GM18858 (cell line): ENCODE measurements around the gene COL11A2.

ENCODE experiments used
- ATAC-seq: cut with Tn5 transposase; IDR thresholded peaks from one replicate; pipeline ENCODE4 v1.9.1; 2021; ENCODE audit not compliant: unreplicated experiment

Gene COL11A2

DNA sequence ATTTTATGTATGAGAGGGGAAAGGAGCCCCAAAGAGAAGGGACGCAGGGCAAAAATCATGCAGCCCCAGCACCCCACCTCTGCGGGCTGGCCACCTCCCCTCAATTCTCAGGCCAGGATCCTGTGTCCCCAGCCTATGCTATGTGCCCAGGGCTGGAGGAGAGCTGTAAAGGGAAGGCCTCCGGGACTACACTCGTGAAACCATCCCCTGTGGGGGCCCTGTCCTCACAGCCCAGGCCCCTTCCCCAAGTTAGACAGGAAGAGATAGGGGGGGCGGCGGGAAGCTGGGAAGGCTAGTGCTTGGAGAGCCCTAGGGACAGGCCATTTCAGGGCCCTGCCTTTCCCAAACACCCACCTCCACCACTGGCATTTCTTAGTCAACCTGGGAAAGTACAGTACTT, 1.4 kb upstream of the COL11A2 start:
- ATAC-seq: no peak

DNA sequence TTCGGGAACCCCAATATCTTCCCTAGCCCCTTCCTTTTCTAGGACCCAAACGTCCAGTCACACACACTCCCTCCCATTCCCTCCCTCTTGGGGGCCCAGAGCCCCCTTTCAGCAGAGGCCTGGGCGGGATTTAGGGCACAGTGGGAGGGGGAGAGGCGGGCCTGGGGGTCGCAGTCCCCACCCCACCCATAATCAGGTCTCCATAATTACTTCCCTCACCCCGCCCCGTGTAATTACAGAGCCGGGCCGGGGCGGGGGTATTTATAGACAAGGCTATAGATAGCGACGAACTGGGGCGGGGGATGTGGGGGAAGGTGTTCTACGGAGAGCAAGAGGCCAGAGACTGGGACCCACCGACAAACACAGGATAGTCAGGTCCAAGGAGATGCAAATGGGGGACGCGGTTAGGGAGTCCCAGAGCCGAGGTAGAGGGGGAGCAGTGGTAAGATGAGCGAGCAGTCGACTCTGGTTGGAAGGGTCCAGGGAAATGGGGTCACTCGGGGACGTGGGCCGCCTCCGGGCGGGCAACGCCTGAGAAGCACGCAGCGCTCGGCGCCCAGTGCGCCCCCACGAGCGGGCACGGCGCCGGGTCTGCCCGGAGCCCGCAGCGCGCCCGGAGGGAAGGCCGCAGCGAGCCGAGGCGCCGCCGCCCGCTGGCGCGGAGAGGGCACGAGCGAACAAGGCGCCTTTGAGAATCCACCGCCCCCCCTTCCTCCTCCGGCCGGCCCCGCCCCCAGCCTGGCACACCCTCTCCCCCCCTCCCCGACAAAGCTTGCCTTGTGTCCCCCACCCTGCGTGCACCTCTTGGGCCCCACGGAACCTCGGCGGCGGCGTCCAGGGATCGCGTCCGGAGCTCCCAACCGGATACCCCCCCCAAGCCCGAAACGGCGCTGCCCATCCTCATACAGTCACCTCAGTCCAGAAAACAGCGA, 670 bp upstream of the COL11A2 start:
- ATAC-seq: no peak

DNA sequence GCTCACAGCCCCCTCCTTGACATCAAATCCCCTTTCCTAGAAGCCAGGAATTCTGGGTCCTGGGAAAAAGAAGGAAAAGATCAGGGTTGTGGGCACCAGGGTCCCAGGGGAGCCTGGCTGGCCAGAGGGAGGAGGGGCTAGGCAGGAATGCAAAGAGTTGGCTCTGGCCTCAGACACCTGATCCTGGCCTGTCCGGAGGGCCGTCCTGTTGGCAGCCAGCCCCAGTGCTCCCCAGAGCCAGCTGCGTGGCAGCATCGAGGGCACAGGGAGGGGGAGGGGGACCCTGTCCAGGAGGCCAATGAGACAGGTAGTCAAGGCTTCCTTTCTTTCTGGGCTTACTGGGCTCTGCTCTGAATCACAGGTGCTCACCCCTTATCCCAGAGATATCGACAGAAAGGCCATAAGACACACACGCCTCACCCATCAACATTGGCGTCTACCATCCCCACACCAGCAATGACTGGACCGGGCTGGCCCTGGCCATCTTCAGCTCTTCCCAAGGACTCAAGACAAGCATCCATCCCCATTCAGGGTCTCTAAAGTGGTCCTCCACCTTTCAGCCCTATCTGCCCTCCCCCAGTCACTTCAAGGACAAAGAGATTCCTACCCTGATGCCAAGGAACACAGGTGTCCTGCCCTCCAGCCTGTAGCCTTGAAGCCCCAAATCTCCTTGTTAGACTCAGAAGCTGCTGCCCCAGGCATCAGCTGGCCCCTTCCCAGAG, 723 bp downstream of the COL11A2 start:
- ATAC-seq: no peak

DNA sequence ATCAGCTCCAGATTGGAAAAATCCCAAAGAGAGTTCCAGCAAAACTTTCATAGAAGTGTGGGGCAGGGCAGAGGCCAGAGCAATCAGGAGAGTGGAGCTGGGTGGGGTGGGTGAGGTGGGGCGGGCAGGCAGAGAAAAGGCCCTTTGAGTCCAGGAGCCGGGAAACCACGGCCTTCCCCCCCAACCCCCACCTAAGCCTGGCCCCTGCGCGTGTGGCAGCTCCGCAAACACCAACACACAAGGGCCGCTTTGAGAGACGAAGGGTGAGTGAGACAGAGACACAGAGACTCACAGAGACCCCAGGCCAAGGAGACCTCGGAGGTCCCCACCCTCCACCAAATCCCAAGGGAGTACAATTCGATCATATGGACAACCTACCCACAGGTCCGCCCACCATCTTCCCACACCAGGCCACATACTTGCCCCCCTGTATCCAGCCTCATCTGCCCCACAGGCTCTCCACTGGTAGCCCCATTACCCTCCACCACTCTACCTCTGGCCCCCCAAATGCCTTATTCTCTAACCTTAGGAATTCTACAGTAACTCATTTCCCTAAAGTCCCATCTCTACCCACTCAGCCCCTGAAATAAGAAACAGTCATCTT, 1.7 kb downstream of the COL11A2 start:
- no peak for ATAC-seq

DNA sequence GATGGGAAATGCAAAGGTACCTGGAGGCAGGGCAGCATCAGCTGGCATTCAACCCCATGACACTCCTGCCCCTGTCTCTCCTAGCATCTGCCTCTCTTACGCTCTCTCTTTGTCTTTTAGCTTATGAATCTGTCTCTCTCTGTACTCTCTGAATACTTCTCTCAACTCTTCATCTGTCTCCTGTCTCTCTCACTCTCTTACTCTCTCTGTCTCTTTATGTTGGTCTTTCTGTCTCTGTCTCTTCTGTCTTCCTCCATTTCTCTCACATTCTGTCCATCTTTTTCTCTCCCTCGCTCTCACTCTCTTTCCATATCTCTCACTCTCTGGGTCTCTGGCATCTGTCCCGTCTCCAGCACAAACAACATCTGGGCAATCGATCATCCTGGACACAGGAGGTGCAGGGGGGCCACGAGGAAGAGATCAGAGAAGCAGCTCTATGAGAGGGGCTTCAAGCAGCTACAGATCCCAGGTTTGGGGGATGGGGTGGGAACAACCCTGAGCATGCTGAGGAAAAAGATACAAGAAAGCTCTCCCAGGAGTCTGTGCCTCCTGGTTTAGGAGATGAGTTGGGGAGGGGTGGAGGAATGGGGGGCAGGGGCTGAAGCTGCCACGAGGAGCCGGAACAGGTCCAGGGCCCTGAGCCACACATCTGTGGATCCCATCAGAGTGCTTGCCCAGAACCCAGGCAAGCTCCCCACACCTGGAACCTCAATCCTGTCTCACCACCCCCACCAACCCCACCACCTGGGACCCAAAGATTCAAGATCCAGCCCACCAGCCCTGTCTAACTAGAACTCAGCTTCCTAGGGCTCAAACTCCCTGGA, 2.4 kb downstream of the COL11A2 start:
- no peak for ATAC-seq

DNA sequence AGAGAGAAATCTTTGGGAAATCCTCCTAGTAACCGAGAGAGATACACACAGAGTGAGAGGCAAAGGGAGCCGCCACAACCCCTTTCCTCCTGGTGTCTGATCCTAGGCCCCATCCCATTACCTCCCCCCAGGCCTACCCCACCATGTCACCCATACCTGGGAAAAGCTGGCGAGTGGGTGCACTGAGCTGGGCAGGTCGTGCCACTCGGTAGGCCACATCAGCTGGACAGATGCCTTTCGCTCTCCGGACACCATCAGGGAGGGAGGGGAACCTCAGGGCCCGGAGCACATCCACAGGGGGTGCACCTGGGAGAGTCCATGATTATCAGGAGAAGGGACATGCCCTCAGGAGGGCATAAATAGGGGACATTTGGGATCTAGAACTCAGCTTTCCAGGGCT, 3.1 kb downstream of the COL11A2 start:
- ATAC-seq: no peak

DNA sequence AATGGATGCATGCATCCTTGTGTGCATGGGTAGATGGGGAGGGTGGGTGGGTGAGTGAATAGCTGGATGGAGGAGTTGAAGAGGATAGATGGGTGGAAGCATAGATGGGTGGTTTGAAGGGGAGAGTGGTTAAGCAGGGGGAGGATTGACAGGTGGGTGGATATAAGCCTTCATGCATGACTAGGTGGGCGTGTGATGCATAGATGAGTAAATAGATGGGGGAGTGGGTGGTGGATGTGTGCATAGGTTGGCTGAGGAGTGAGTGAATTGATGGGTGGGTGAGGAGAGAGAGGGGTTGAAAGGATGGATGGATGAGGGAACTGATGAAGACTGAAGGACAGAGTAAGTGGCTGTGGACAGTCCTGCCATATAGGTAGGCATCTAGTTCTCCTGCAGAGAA, 4.5 kb downstream of the COL11A2 start:
- ATAC-seq: no peak

DNA sequence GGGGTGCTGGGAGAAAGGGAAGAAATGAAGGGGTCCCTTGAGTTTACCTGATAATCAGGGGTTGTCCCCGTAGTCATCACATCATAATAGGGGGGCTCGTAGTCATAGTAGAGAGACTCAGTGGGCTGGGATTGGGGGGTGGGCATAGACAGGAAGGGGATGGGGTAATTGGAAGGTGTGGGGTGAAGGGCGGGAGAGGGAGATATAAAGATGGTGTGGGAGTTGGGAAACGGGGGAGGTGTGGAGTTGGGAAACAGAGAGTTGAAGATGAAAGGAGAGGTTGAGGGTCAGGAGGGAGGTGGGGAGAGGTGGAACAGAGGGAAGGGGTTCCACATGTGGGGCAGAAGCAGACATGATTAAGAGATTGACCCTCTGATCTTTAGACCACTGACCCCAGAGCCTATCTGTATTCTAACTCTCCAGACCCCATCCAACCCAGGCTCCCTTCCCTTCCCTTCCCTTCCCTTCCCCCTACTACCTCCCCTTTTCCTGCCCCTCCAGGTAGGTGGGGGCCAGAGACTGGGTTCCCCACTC, 6.5 kb downstream of the COL11A2 start:
- no peak for ATAC-seq

DNA sequence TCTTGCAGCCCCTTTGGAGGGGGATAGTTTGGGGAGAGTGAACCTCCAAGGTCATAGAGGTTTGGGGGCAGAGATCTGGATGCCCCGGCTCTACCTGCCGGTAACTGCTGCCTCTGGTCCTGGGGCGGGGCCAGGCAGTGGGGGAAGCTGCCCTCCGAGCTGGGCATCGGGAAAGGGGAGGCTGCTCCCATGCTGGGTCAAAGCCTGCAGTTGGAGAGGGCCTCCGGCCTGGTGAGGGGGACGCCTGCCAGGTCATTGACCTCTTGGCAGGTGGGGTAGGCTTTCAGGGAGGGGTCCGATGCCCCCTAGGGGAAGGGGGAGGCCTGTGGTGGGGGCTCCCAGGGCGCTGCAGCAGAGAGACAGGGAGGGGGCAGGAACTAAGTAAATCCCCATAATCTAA, 7.1 kb downstream of the COL11A2 start:
- no peak for ATAC-seq

DNA sequence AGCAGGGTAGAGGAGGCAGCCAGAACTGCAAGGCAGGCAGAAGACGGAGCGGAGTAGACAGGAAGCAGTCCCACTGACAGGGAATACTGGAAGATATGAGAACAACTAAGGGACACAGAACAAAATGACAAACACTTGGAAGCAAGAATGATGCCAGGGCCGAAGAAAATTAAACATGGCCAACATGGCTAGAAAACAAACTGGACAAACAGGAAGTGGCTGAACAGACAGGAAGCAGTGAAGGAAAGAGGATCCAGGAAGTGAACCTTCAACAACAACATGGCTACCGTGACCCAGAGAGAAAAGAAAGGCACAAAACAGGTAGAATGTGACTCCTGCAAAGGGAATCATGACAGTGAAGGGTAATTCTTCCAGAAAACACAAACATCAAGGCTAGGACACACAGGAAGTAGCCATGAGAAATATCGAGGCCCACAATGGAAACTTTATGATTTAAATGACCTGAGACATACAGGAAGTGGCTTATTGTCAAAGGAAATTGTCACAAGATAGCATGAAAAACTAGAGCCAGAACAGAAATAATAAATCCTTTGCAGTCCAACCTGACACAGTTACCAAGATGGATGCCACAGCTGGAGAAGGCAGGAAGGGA, 9.1 kb downstream of the COL11A2 start:
- no peak for ATAC-seq

DNA sequence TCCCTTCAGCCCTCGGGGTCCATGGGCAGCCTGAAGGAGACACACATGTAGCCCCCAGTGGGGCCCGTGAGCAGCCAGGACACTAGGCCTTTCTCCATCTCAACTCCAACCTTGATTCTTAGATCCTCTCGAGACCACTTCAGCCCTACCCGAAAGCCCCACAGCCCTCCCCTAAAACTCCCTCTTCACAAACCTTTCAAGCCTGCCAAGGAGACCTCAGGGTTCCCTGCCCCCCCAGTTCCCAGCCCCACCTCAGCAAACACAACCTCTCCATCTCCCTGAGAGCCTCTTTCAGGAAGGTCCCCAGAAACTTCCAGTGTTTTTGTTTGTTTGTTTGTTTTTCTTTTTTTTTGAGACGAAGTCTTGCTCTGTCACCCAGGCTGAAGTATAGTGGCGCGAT, 11.1 kb downstream of the COL11A2 start:
- ATAC-seq: no peak

DNA sequence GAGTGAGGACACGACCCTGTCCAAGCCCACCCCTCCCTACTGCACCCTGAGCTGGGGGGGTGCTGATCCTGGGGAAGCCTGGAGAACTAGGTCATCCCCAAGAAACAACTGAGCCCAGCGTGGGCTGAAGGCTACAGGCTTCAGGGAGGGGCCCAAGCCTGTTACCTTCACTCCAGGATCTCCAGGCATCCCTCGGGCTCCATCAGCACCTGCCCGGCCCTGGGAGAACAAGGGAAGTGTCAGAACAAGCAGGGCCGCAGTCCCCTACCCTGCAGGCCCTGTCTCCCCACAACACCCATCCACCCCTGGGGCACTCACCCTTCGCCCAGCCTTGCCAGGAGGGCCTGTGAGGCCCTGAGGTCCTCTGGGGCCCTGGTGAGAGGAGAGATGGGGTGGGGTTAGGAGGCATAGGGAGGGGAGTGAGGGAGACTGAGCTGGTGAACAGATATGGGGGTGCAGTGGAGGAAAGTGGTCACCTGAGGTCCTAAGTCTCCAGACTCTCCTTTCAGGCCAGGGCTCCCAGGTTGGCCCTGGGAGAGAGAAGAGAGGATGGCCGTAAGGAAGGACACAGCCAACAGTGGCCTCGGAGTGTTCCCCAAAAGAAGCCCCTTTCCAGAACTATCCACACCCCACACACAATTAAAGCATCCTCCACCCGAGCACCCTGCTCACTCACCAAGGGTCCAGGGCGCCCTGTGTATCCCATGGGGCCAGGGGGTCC, 13.4 kb downstream of the COL11A2 start:
- ATAC-seq: no peak

DNA sequence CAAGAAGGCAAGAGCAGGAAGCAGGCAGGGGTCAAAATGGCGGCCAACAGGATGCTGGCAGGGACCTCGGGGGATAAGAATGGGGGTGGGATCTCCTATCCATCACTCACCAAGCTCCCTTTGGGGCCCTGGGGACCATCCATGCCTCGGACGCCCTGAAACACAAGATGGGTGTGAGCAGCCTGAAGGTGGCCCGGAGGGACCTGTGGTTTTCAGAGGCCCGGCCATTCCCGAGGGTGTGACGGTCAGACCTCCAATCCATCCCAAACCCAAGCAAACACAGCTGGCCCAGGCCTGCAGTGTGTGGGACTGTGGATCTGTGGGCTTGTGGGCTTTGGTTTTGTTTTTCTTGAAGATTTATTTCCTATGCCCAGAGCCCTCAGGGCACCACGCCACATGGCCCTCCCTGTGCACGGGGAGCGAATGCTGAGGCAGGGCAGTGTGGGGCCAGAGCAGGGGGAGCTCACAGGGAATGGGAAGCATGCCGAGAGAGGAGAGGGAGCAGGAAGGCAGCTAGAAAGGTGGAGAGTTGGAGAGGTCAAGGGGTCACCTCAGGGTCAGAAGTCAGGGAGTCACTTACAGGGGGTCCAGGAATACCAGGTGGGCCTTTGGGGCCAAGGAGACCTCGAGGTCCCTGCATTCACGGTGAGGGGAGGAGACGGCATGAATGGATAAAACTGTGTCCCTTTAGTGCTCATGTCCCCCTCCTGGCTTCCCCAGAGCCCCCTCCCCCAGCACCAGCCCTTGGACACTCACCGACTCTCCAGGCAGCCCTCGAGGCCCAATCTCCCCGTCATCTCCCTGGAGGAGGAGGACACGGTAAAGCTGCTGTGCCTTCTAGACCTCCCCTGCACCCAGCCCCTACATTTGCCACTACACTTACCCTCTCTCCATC, 14.5 kb downstream of the COL11A2 start:
- ATAC-seq: no peak

DNA sequence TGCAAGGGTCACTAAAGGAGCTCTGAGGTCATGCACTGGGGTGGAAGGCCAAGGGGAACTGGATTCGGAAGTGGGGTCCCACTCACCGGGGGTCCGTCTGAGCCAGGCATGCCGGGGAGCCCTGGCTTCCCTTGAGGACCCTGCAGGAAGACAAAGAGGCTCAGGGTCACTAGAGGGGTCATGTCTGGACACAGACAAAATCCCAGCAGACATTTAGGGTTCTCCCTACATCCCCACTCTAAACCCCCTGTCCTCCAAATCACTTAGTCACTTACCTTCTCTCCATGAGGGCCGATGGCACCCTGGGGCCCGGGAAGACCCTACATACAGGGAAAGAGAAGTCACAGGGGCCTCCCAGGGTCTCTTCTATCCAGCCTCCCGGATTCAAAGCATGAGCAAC, 15.4 kb downstream of the COL11A2 start:
- ATAC-seq: no peak

DNA sequence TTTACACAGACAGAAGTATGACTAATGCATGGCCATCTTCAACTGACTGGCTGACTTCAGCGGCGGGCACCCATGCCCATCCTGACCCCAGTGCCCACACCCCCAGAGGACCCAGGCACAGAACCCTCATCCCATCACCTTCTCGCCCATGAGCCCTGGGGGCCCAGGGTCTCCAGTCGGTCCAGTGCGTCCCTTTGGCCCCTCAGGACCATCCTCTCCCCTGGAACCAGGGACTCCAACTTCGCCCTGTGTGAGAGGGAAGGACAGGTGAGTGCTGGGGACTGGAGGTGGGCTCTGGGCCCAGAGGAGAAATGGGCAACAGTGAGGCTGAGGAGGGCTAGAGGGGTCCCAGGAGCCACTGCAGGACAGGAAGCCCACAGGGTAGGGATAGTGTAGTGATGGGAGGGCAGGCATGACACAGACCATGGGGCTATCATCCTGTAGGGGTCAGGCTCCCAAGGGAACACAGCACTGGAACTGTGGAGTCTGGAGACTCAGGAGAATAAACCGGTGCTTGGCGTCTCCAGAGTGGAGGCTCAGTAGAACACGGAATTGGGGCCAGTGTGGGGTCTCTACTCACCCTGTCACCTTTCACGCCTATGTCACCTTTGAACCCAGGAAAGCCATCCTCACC, 16.7 kb downstream of the COL11A2 start:
- ATAC-seq: no peak

DNA sequence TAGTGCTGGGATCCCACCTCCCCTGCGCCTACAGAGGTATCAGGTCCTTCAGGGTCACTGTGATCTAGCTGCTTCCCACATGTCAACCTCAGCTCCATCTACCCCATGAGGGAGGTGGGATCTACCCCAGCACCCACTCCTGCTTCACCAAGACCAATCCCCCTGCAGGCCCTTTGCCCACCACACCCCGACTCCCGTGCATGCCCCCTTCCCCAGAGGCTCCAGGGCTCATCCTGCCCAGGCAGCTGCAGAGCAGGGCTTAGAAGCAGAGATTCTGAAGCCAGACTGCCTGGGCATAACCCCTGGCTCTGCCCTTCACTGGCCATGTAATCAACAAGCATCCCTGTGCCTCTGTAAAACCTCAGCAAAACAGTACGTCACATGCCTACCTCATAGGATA, 17.5 kb downstream of the COL11A2 start:
- ATAC-seq: no peak

DNA sequence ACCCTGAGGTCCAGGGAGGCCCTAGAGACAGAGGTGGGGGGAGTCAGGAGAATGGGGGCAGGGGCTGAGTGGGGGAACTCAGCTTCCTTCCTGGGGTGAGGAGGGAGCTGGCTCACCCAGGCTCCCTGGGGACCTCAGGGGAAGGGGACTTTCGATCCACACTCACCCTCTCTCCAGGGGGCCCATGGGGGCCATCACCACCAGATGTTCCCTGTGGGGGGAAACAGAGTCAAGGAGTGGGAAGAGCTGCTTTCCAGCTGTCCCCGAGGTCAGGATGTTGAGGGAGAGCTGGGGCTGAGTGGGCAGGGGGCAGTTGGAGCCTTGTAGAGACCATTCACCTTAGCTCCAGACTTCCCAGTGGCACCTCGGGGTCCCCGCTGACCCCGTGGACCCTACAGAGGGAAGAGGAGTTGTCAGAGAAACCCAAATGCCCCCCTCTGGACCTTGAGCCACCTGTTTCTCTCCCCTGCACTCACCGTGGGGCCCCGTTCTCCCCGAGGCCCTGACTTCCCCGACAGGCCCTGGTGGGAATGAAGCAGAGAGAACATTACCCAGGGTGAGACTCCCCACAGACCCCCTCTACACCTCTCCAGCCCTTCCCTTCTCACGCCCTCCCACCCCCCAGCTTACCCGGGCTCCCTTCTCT, 18.6 kb downstream of the COL11A2 start:
- no peak for ATAC-seq
